Activated CD4-positive, alpha-beta T cell treated with anti-CD3 and anti-CD28 coated beads, Interleukin-2, amount 50 U/mL, for 1 hour (primary cell): ENCODE results near the gene SERPINA9.

Experiments
- DNase-seq: peaks from one replicate; pipeline ENCODE4 v3.0.0-alpha.2; 2020

The SERPINA9 gene

GRCh38 chr14:94461526-94462218 is 14.3 kb downstream of the SERPINA9 start:
- no peak for DNase-seq

- DNase-seq = no peak
Measured at GRCh38 chr14:94460631-94461416, 15.2 kb downstream of the SERPINA9 start.

GRCh38 chr14:94458558-94459205 is 17.3 kb downstream of the SERPINA9 start:
- DNase-seq = no peak

GRCh38 chr14:94458096-94458495 is 17.9 kb downstream of the SERPINA9 start:
- no peak for DNase-seq

- DNase-seq = no peak
Measured at GRCh38 chr14:94455928-94456327, 20.1 kb downstream of the SERPINA9 start.

GRCh38 chr14:94451826-94452225 is 24.2 kb downstream of the SERPINA9 start:
- DNase-seq = no peak

- DNase-seq = no peak
Measured at GRCh38 chr14:94451091-94451771, 24.8 kb downstream of the SERPINA9 start.

GRCh38 chr14:94450722-94451090 is 25.3 kb downstream of the SERPINA9 start:
- DNase-seq = no peak

- no peak for DNase-seq
Measured at GRCh38 chr14:94449930-94450329, 26.1 kb downstream of the SERPINA9 start.

GRCh38 chr14:94448071-94448808 is 27.8 kb downstream of the SERPINA9 start:
- DNase-seq = no peak

GRCh38 chr14:94447206-94447605 is 28.8 kb downstream of the SERPINA9 start:
- DNase-seq = no peak

GRCh38 chr14:94446126-94446525 is 29.9 kb downstream of the SERPINA9 start:
- no peak for DNase-seq

- DNase-seq = no peak
Measured at GRCh38 chr14:94445003-94445402, 31.0 kb downstream of the SERPINA9 start.

GRCh38 chr14:94441531-94442205 is 34.3 kb downstream of the SERPINA9 start:
- DNase-seq = no peak

GRCh38 chr14:94441130-94441529 is 34.9 kb downstream of the SERPINA9 start:
- DNase-seq = no peak

GRCh38 chr14:94439453-94440057 is 36.4 kb downstream of the SERPINA9 start:
- no peak for DNase-seq

GRCh38 chr14:94428610-94429009 is 47.4 kb downstream of the SERPINA9 start:
- no peak for DNase-seq

- DNase-seq = no peak
Measured at GRCh38 chr14:94427016-94427613, 48.9 kb downstream of the SERPINA9 start.

- DNase-seq = no peak
Measured at GRCh38 chr14:94426526-94426925, 49.5 kb downstream of the SERPINA9 start.

- DNase-seq = no peak
Measured at GRCh38 chr14:94424371-94424770, 51.6 kb downstream of the SERPINA9 start.

GRCh38 chr14:94423453-94424056 is 52.4 kb downstream of the SERPINA9 start:
- DNase-seq = peak; percentile 9
